NAMALWA (cell line): ENCODE measurements around the gene TTLL5.

Experiments
- DNase-seq: peaks from one replicate; pipeline ENCODE4 v3.0.0-alpha.2; 2015; ENCODE audit warnings: low spot score

TTLL5 gene

GRCh38 chr14:75742867-75743266 lies 81.8 kb downstream of the TTLL5 start:
- DNase-seq = no peak

- DNase-seq = no peak
Observed at GRCh38 chr14:75747899-75748298, 86.9 kb downstream of the TTLL5 start.

GRCh38 chr14:75748336-75748735 lies 87.3 kb downstream of the TTLL5 start:
- no peak for DNase-seq

GRCh38 chr14:75751296-75751695 lies 90.2 kb downstream of the TTLL5 start:
- no peak for DNase-seq

GRCh38 chr14:75752086-75752485 lies 91.0 kb downstream of the TTLL5 start:
- DNase-seq = no peak

GRCh38 chr14:75752907-75753594 lies 92.0 kb downstream of the TTLL5 start:
- DNase-seq = no peak

GRCh38 chr14:75753696-75754095 lies 92.7 kb downstream of the TTLL5 start:
- no peak for DNase-seq

GRCh38 chr14:75757644-75758402 lies 96.8 kb downstream of the TTLL5 start:
- no peak for DNase-seq

GRCh38 chr14:75764020-75764419 lies 103.0 kb downstream of the TTLL5 start:
- DNase-seq = no peak

- DNase-seq = no peak
Observed at GRCh38 chr14:75769047-75769685, 108.1 kb downstream of the TTLL5 start.

GRCh38 chr14:75770635-75771034 lies 109.6 kb downstream of the TTLL5 start:
- DNase-seq = no peak

- DNase-seq = no peak
Observed at GRCh38 chr14:75771595-75771994, 110.5 kb downstream of the TTLL5 start.

- no peak for DNase-seq
Observed at GRCh38 chr14:75773046-75773445, 112.0 kb downstream of the TTLL5 start.

GRCh38 chr14:75781096-75781495 lies 120.0 kb downstream of the TTLL5 start:
- no peak for DNase-seq

GRCh38 chr14:75783184-75783583 lies 122.1 kb downstream of the TTLL5 start:
- no peak for DNase-seq

GRCh38 chr14:75783602-75784313 lies 122.7 kb downstream of the TTLL5 start:
- DNase-seq = no peak

GRCh38 chr14:75784314-75784686 lies 123.3 kb downstream of the TTLL5 start:
- DNase-seq = no peak

GRCh38 chr14:75793806-75794205 lies 132.8 kb downstream of the TTLL5 start:
- DNase-seq = peak; percentile 14

GRCh38 chr14:75794615-75795038 lies 133.6 kb downstream of the TTLL5 start:
- DNase-seq = peak; percentile 18

GRCh38 chr14:75800792-75801191 lies 139.7 kb downstream of the TTLL5 start:
- DNase-seq = peak; percentile 22

GRCh38 chr14:75802486-75802885 lies 141.4 kb downstream of the TTLL5 start:
- no peak for DNase-seq

GRCh38 chr14:75803765-75804164 lies 142.7 kb downstream of the TTLL5 start:
- DNase-seq = no peak
